ENCODE results near the gene VPS26A. TPM values are rescaled to one million over a fixed set of nuclear protein-coding genes. Genes with fewer than 3 reads are reported as not detected.

VPS26A gene
- total RNA-seq, 1 experiment from 2014 or later = 19.0 TPM

DNA sequence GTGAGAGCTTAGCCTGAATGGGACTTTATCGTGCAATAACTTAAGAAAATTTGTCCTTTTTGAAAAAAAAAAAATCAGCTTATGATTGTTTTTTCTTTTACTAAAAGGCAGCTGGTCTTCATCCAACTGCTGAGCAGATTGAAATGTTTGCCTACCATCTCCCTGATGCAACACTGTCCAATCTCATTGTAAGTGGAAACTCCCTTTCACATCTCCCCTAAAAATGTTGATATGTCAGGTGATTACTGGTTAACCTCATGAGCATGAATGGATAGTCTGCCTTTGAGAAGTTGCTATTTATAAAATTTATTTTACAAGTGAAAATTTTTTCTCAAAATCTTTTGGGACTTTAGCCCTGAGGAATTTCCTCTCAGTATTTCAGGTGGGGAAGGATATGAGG is 78.4 kb downstream of the VPS26A start:
- Histone ChIP-seq H3K9me3 (no peaks in the 10 kb centered on the region), H3K36me3 (peaks cover 50% of the 10 kb centered on the region), H3K27me3 (no peaks in the 10 kb centered on the region), H3K4me3 (no peak overlapping the region)
- no peak for DNase-seq

DNA sequence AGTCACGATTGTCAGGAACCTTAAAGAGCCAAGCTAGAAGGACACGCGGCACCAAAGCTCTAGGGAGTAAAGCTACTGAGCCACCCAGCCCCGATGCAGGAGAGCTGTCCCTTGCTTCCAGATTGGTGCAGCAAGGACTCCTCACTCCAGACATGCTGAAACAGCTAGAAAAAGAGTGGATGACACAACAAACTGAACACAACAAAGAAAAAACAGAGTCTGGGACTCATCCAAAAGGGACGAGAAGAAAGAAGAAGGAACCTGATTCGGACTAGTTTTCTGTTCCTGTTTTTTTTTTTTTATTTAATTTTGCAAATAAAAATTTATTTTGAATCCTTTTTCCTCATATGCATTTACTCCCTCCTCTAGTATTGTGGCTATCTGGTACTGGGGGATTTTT is 84.8 kb downstream of the VPS26A start:
- no peak for DNase-seq
- Histone ChIP-seq H3K4me3 (no peak overlapping the region), H3K27me3 (no peaks in the 10 kb centered on the region), H3K9me3 (no peaks in the 10 kb centered on the region), H3K36me3 (peaks cover 34% of the 10 kb centered on the region)

DNA sequence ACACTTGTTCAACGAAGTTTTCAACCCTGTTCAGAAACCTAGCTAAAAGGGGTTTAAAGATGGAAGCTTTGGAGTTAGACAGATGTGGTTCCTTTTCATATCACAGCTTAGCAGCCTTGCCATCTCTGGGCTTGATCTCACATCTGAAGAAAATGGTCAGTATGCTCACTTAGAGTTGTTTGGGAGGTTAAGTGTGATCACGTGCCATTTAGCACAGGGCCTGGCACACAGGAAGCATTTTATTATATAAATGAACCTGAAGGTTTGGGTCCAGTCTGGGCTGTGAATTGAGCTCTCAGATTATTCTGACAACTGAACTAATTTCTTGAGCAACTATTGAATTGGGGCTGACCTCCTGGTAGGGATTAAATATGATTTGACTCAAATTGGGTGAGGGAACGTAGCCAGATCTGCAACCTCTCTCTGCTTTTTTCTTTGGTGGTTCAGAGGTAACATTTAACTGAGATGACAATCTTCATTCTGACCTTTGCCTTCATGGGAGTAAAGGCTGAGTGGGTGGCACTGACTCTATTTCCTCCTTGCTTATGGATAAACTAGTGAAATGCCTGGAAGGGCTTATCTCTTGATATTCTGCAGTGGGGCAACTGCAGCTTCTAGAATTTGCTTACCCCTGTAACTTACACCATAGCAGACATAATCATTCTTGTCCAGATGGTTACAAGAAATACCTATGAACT is 86.0 kb downstream of the VPS26A start:
- Histone ChIP-seq H3K4me3 (no peak overlapping the region), H3K27me3 (no peaks in the 10 kb centered on the region), H3K36me3 (peaks cover 26% of the 10 kb centered on the region), H3K9me3 (no peaks in the 10 kb centered on the region)
- no peak for DNase-seq

DNA sequence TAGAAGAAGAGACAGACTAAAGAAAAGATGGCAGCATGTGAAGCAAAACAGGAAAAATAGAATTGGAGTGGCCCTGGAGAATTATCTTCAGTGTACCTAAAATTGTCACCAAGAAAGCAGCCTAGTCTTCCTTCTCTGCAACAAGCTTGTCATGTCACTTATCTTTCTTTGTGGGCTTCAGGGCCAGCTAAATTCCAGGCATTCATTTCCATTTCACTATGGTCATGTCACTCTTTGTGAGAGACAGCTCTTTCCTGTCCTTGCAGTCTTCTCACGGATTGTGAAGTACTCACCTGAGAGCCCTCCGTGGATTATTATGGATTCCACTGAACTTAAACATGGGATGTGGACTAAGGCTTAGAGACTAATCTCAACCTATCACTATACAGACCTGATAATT is 87.1 kb downstream of the VPS26A start:
- no peak for DNase-seq
- Histone ChIP-seq H3K36me3 (peaks cover 21% of the 10 kb centered on the region), H3K4me3 (no peak overlapping the region), H3K27me3 (no peaks in the 10 kb centered on the region), H3K9me3 (no peaks in the 10 kb centered on the region)

DNA sequence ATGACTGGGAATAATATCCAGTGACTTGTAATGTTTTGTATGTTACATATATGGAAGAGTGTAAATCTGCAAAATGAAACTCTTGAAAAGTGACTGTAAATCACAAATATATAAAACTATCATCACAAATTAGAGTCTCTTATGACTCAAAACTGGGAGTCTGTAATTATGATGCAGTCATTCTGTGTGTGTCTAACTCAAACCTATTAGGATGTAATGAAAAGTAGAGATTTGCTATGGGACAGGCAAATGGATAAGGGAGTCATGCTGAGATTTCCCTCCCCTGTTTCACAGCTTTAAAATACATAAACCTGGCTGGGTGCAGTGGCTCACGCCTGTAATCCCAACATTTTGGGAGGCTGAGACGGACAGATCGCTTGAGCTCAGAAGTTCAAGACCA is 87.5 kb downstream of the VPS26A start:
- peaks cover 17% of the 10 kb centered on the region for H3K36me3 ChIP-seq
- H3K9me3 ChIP-seq = no peaks in the 10 kb centered on the region
- DNase-seq = no peak
- H3K27me3 ChIP-seq = no peaks in the 10 kb centered on the region
- H3K4me3 ChIP-seq = no peak overlapping the region

DNA sequence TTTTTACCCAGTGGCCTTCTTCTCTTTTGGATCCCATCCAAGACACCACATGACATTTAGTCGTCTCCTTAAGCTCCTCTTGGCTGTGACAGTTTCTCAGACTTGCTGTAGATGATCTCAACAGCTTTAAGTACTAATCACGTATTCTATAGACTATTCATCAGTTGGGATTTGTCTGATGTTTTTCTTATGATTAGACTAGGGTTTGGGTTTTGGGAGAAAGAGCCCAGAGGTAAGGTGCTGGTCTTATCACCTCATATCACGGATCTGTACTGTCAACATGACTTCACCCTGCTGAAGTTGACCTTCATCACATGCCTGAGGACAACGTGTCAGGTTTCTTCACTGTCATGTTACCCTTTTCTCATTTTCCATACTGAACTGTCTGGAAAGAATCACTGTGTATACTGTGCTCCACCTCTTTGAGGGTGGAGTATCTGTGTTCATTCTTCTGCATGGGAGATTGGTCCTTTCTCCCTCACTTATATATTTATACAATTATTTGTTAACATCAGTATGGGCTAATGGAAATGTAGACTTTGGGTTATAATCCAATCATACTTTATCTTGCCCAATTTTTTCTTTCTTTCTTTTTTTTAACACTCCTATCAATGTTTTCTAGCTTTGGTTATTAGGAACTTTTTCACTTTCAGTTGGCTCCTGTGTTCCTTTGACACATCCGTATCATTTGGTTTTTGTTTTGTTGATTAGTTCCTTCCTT is 89.8 kb downstream of the VPS26A start:
- no peak for DNase-seq
- no peaks in the 10 kb centered on the region for H3K27me3 ChIP-seq
- peaks cover 3% of the 10 kb centered on the region; the same call in 1 of the 2 replicates for H3K36me3 ChIP-seq
- H3K9me3 ChIP-seq = no peaks in the 10 kb centered on the region
- H3K4me3 ChIP-seq = no peak overlapping the region

DNA sequence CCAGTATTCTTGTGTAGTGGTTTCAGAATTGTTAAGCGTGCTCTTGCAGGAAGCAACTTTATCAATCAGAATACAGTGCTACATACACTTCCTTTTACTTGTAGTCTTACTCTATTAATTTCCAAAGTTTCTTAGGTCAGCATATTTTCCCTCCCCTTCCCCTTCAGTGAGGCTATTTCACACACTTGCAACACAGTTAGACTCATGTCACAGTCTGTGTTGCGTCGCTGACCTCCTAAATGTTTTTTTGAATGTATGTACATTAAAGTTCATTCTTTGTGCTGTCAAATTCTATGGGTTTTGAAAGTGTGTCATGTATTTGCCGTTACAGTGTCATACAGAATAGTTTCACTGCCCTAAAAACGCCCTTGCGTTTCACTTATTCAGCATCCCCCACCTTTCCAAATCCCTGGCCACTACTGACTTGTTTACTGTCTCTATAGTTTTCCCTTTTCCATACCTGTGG is 90.7 kb downstream of the VPS26A start:
- H3K4me3 ChIP-seq = no peak overlapping the region
- H3K36me3 ChIP-seq = no peaks in the 10 kb centered on the region
- no peak for DNase-seq
- H3K9me3 ChIP-seq = no peaks in the 10 kb centered on the region
- no peaks in the 10 kb centered on the region for H3K27me3 ChIP-seq

DNA sequence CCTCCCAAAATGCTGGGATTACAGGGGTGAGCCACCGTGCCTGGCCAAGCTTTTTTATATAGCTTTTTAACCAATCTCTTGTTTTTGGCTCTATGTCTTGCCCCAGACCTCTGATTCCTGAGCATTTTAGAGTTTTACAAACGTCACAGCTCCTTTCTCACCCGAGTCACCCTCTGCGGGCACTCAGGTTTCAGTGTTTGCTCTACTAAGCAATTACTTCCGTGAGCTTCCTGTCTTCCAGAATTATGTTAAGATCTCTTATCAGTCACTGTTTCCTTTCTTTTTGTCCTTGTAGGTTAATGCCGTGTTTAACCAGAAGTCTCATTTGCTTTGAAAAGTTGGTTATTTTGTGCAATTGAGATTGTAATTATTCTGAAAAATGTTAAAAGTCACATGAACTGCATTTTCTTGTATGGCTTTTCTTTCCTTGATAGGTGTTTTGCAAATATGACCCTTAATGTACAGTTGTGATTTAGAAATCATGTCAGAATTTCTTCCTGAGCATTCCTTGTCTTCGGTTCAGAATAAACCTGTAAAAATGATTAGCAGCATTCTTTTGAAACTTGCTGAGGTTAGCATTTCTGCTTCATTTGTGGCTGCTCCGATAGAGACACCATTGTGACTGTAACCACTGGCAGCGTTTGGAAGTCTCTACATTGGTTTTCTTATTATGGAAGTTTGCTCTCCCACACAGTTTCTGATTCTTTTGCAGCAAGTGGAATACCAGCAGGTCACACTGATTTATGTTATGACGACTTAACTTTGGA is 91.6 kb downstream of the VPS26A start:
- no peak for DNase-seq
- no peaks in the 10 kb centered on the region for H3K27me3 ChIP-seq
- no peak overlapping the region for H3K4me3 ChIP-seq
- H3K9me3 ChIP-seq = no peaks in the 10 kb centered on the region
- no peaks in the 10 kb centered on the region for H3K36me3 ChIP-seq

DNA sequence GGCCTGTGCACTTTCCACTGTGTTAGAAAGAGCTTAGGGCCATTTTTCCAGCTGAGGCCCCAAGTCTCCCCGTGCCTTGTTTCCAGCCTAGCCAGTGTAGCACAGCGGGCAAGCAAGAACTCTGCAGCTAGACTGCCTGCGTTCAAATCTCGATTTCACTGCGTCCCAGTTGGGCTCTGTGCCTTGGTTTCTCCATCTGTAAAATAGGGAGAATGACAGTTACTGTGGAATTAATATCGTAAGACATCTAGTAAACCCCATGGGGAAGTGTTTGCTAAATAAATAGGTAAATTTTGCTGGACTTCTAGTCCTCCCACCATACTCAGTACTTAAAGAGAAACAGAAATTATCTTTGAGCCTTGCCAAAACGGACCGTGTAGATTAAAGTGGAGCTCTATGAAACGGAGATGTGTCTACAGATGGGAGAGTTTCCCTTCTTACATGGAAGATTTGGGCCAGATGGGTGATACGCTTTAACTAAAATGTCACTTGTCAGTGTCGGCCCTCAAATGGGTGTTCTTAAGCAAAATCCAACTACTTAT is 92.7 kb downstream of the VPS26A start:
- no peaks in the 10 kb centered on the region for H3K27me3 ChIP-seq
- DNase-seq = no peak
- H3K36me3 ChIP-seq = no peaks in the 10 kb centered on the region
- no peaks in the 10 kb centered on the region for H3K9me3 ChIP-seq
- no peak overlapping the region for H3K4me3 ChIP-seq

DNA sequence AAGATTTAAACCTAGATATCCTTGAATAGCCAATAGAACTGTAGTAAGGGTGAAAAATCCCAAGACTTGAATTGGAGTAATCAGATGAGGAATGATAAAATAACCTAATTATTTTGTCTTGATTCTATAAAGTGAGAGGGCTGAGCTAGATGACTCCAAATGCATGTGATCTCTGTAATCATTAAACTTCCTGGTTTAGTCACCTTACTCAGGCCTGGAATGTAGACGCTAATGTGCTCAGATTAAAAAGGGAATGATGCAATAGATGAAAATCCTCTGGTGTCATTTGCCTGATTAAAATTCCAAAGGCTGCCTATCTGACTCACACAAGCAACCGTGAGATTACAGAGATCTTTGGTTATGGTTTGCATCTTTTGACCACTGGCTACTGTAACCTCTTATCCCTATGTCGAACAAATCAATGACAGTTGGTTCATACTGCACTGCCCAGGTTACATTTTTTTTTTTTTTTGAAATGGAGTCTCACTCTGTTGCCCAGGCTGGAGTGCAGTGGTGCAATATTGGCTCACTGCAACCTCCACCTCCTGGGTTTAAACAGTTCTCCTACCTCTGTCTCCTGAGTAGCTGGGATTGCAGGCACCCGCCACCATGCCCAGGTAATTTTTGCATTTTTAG is 93.3 kb downstream of the VPS26A start:
- DNase-seq = no peak
- Histone ChIP-seq H3K27me3 (no peaks in the 10 kb centered on the region), H3K36me3 (no peaks in the 10 kb centered on the region), H3K9me3 (no peaks in the 10 kb centered on the region), H3K4me3 (no peak overlapping the region)

DNA sequence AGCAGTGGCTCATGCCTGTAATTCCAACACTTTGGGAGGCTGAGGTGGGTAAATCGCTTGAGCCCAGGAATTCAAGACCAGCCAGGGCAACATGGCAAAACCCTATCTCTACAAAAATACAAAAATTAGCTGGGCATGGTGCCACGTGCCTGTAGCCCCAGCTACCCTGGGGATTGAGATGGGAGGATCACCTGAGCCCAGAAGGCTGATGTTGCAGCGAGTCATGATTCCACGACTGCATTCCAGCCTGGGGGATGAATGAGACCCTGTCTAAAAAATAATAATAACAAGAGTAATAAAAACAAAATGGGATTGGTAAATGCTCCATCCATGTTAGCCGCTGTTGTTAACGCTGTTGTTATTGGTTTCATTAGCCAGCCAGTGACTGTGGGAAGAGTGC is 94.9 kb downstream of the VPS26A start:
- Histone ChIP-seq H3K9me3 (no peaks in the 10 kb centered on the region), H3K4me3 (no peak overlapping the region), H3K36me3 (no peaks in the 10 kb centered on the region), H3K27me3 (no peaks in the 10 kb centered on the region)
- DNase-seq = no peak

DNA sequence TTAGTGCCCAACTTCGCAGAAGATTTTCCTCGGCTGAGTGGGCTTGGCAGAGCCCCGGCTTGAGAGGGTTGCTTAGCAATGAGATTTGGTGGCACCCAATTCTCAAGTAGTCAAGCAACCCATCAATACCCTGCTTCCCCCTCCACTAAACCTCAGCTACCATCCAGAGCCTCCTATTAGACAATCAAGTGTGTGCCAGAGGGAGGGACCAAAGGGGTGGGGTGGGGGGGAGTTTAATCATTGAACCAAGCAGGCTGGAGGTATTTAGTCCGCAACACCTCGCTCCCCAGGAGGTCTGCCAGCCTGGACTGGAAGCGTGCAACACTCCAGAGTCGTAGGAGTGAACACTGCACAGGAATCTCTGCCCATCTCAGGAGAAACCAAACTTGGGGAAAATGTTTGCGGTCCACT is 96.1 kb downstream of the VPS26A start, which contains the start of gene HKDC1:
HKDC1 (plus strand) TSS at position 292 of the 411 bp plus-strand sequence; CDS start at position 396, 104 bp downstream.
- H3K9me3 ChIP-seq = no peaks in the 10 kb centered on the region
- H3K27me3 ChIP-seq = no peaks in the 10 kb centered on the region
- H3K36me3 ChIP-seq = no peaks in the 10 kb centered on the region
- DNase-seq = no peak
- no peak within 1 kb of the TSS for H3K4me3 ChIP-seq

DNA sequence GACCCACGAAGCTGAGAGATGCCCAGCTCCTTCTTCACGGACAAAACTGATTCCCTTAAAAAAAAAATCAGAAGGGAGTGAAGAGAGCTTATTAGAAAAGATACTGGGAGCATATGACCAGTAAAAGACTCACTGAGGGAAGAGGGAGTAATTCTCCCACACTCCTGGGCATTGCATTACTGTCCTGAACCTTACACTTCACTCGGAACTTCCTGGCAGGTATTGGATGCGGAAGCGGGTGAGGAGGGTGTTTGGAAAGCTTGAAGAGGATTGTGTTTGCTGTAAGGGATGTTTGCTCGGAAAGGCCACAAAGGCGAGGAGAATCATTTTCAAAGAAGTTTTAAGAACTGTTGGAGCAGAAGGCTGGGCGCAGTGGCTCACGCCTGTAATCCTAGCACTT is 96.5 kb downstream of the VPS26A start:
- H3K4me3 ChIP-seq = no peak overlapping the region

More for the DNA sequence above, 96.5 kb downstream of the VPS26A start:
- no peaks in the 10 kb centered on the region for H3K9me3 ChIP-seq
- H3K36me3 ChIP-seq = no peaks in the 10 kb centered on the region
- DNase-seq = no peak
- no peaks in the 10 kb centered on the region for H3K27me3 ChIP-seq

Data from MG63 (cell line).